AG04449 (cell line): Measurements from ENCODE around the gene SYT13.

Experiments used
- CTCF ChIA-PET: fragments of 350-600 bp; formaldehyde crosslinking; extraction: SDS; loops from one replicate; lab custom pipeline; 2021; ENCODE audit warnings: antibody characterized with exemption; lab: Yijun Ruan, JAX
- POLR2A ChIA-PET: fragments of 400-600, 350-600 bp; formaldehyde crosslinking; extraction: SDS; loops from one replicate; lab custom pipeline; 2020; ENCODE audit warnings: antibody characterized with exemption, inconsistent platforms; lab: Yijun Ruan, JAX
- DNase-seq: peaks from one replicate; pipeline ENCODE4 v3.0.0-alpha.2; 2010; ENCODE audit warnings: low read depth, low spot score
- H3K4me3 ChIP-seq: 2 replicates; pipeline ENCODE4 v1.5.1; 2011; ENCODE audit warnings: low read depth, mild to moderate bottlenecking, control low read depth, low read length
- TF ChIP-seq, protein P1 (sequence below): IDR thresholded peaks from one replicate; pipeline ENCODE4 v1.5.1; 2011; ENCODE audit warnings: mild to moderate bottlenecking, moderate library complexity, low read length, control low read depth, inconsistent platforms; ENCODE audit not compliant: insufficient read depth; ENCODE audit errors: missing control alignments

SYT13 gene

DNA sequence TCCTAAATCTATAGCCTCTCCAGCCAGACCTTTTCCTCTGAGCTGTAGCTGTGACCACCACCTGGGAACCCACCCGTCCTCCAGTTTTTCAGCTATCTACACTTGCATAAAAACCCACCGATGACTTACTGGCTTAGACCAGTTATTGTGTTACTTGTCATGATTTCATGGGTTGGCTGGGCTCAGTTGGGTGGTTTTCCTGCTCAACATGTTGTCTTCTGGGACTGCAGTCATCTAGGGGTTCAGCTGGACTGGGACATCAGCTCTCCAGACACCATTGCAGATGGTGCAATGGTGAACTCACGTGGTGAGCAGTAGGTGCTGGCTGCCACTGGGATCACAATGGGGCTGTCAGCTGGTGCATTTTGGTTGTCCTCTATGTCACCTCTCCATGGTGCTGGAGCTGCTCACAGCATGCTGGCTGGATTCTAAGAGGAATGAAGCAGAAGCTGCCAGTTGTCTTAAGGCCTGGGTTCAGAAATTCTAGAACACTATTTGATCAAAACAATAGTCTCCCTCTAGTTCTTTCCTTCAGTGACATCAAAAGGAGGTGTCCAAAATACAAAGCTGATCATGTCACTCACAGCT is 1.3 kb upstream of the SYT13 start:
- no peak for DNase-seq
- TF ChIP-seq, protein P1, sequence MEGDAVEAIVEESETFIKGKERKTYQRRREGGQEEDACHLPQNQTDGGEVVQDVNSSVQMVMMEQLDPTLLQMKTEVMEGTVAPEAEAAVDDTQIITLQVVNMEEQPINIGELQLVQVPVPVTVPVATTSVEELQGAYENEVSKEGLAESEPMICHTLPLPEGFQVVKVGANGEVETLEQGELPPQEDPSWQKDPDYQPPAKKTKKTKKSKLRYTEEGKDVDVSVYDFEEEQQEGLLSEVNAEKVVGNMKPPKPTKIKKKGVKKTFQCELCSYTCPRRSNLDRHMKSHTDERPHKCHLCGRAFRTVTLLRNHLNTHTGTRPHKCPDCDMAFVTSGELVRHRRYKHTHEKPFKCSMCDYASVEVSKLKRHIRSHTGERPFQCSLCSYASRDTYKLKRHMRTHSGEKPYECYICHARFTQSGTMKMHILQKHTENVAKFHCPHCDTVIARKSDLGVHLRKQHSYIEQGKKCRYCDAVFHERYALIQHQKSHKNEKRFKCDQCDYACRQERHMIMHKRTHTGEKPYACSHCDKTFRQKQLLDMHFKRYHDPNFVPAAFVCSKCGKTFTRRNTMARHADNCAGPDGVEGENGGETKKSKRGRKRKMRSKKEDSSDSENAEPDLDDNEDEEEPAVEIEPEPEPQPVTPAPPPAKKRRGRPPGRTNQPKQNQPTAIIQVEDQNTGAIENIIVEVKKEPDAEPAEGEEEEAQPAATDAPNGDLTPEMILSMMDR, result no peak
- H3K4me3 ChIP-seq, result no peak overlapping the region
- ChIA-PET POLR2A (no interaction called here), CTCF (interaction anchor here (1.0 to 16.1 kb wide), 7 partner anchors 24 to 484 kb away, joined by 4 to 439 read pairs (median 5); no protein-coding TSS in a partner anchor)

DNA sequence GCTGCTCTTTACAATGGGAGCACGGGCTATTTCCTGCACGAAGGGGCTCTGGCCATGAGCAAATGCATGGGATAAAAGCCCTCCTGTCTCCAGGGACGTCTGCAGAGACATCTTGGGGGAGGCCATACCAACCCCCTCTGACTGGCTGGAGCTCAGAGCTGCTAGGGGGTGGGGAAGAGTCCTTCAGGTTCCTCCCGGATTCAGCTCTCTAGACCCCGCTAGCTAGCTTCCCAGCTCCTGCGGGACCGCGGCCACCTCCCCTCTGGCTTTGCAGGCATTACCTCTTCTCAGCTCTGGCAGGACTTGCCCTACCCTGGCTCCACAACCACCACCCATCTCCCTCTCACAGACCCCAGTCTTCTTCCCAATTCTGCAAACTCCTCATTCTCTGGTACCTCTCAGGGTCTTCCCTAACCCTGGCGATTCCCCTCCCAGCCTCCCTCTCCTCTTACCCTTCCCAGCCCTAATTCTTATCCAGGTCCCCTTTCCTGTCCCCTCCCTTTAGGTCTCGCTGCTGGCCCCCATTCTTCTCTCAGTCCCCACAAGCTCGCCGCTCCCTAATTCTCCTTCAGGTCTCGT is 802 bp downstream of the SYT13 start:
- CTCF ChIA-PET, result interaction anchor here (1.4 to 16.1 kb wide), 2 partner anchors 10 to 176 kb away, joined by 3 to 439 read pairs; no protein-coding TSS in a partner anchor
- POLR2A ChIA-PET, result no interaction called here
- TF ChIP-seq, protein P1, result no peak
- H3K4me3 ChIP-seq, result no peak overlapping the region
- DNase-seq, result no peak

DNA sequence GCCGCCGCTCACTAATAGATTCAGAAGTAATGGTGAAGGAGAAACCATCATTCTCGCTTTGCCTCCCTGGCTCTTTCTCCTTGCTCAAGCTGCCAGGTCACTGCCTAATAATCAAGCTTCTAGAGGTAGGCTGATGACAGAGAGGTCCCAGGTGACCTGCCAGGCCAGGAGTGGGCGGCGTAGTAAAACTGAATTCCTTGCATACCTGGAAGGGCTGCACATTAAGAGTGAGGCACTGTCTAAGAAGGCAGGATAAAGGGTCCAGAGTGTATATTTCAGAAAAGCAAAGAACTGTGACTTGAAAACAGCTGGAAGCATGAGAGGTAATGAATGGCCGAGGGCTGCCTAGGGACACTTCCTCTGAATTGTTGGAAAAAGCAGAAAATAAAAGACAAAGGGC is 4.1 kb downstream of the SYT13 start:
- H3K4me3 ChIP-seq, result no peak overlapping the region
- no peak for DNase-seq
- ChIA-PET CTCF (interaction anchor here (1.1 to 16.1 kb wide), 3 partner anchors 10 to 173 kb away, joined by 3 to 439 read pairs (median 6); no protein-coding TSS in a partner anchor), POLR2A (no interaction called here)
- TF ChIP-seq, protein P1, result no peak

DNA sequence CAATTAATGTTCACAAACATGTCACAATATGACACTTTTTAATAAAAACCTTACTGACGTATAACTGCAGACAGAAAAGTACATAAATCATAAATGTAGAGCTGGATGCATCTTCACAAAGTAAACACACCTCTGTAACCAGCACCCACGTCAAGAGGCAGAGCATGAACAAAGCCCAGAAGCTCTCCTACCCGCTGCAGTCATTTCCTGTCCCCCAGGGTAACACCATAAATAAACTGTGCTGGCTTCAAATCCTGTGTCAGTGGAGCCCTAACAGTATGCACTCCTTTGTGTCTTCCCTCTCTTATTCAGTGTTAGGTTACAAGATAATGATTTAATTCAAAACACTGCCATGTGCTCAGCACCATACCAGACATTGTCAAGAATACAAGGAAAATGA is 5.7 kb downstream of the SYT13 start:
- CTCF ChIA-PET, result interaction anchor here (0.6 to 2.0 kb wide), 2 partner anchors 28 to 170 kb away, joined by 3 to 10 read pairs; no protein-coding TSS in a partner anchor

DNA sequence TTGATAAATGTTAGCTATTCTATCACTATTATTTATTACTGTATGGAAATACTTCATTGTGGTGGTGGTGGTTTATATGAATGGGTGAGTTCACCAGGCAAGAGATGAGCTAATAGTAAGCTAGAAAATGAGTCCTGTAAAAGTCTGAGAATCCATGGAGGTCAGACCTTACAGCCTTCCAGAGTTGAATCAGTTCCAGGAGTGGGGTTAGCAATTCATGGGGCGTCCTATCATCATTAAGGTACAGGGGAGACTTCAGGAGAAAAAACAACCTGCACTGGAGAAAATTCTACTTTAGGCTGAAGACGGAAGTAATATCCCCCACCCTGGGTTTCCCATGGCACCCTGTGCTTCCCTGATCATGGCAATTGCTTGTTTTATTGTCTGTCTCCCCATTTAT is 6.5 kb downstream of the SYT13 start:
- no peak overlapping the region for H3K4me3 ChIP-seq
- POLR2A ChIA-PET, result no interaction called here
- TF ChIP-seq, protein P1, result no peak
- CTCF ChIA-PET, result interaction anchor here (1.1 to 2.0 kb wide), 2 partner anchors 169 to 174 kb away, joined by 5 to 10 read pairs; no protein-coding TSS in a partner anchor
- DNase-seq, result no peak

More for the DNA sequence above, 5.7 kb downstream of the SYT13 start:
- TF ChIP-seq, protein P1, result no peak
- no peak for DNase-seq
- POLR2A ChIA-PET, result no interaction called here
- no peak overlapping the region for H3K4me3 ChIP-seq

DNA sequence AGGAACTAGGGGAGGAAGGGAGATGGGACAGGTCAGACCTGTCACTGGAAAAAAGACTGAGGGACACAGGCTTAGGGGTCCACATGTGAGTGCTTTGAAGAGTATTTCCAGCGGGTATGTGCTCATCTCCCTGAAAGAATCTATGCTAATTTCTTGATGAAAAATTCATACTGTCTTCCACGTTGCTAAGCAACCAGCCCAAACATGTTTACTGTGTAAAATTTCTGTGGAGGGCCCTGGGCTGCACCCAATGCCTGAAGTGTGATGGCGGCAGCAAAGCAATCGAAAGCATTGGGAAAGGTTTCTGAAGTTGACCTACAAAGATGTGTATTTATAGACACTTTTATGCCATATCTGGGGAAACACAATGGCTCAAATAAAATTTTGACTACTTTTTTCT is 7.4 kb downstream of the SYT13 start:
- no peak for DNase-seq
- POLR2A ChIA-PET, result no interaction called here
- TF ChIP-seq, protein P1, result no peak
- CTCF ChIA-PET, result interaction anchor here (2.0 kb wide), 1 partner anchor 168 kb away, joined by 10 read pairs; no protein-coding TSS in a partner anchor
- H3K4me3 ChIP-seq, result no peak overlapping the region
